ENCODE data around the gene RANBP3. TPM values are rescaled to one million over a fixed set of nuclear protein-coding genes. Genes with fewer than 3 reads are reported as not detected.

The RANBP3 gene
- total RNA-seq, 1 donor from 2014 or later = 92.1 TPM

- H3K27ac Mint-ChIP-seq (ENCODE audit: unreplicated experiment) = no peak overlapping the region
- TF ChIP-seq, protein P1, sequence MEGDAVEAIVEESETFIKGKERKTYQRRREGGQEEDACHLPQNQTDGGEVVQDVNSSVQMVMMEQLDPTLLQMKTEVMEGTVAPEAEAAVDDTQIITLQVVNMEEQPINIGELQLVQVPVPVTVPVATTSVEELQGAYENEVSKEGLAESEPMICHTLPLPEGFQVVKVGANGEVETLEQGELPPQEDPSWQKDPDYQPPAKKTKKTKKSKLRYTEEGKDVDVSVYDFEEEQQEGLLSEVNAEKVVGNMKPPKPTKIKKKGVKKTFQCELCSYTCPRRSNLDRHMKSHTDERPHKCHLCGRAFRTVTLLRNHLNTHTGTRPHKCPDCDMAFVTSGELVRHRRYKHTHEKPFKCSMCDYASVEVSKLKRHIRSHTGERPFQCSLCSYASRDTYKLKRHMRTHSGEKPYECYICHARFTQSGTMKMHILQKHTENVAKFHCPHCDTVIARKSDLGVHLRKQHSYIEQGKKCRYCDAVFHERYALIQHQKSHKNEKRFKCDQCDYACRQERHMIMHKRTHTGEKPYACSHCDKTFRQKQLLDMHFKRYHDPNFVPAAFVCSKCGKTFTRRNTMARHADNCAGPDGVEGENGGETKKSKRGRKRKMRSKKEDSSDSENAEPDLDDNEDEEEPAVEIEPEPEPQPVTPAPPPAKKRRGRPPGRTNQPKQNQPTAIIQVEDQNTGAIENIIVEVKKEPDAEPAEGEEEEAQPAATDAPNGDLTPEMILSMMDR (IDR thresholded peaks at IDR 0.05; ENCODE audit: partially characterized antibody, unreplicated experiment) = peak; percentile 24
- H3K27me3 Mint-ChIP-seq (ENCODE audit: unreplicated experiment) = peaks cover 3% of the 10 kb centered on the region
- no peak for DNase-seq
- H3K9me3 Mint-ChIP-seq (ENCODE audit: unreplicated experiment) = peaks cover 2% of the 10 kb centered on the region
- peaks cover 1% of the 10 kb centered on the region for H3K4me1 Mint-ChIP-seq (ENCODE audit: low read depth, unreplicated experiment)
- no peaks in the 10 kb centered on the region for H3K36me3 Mint-ChIP-seq (ENCODE audit: unreplicated experiment)
- H3K4me3 Mint-ChIP-seq (ENCODE audit: unreplicated experiment) = peak overlapping the region; percentile 9
Observed at GRCh38 chr19:6022570-6023064, 44.7 kb upstream of the RANBP3 start.

- peak; percentile 92 for DNase-seq
- TF ChIP-seq, protein P1 (IDR thresholded peaks at IDR 0.05; ENCODE audit: partially characterized antibody, unreplicated experiment) = peak; percentile 91
- Mint-ChIP-seq H3K36me3 (ENCODE audit: unreplicated experiment) (no peaks in the 10 kb centered on the region), H3K27me3 (ENCODE audit: unreplicated experiment) (peaks cover 3% of the 10 kb centered on the region), H3K4me3 (ENCODE audit: unreplicated experiment) (peak overlapping the region; percentile 7), H3K27ac (ENCODE audit: unreplicated experiment) (no peak overlapping the region), H3K4me1 (ENCODE audit: low read depth, unreplicated experiment) (peaks cover 1% of the 10 kb centered on the region), H3K9me3 (ENCODE audit: unreplicated experiment) (peaks cover 2% of the 10 kb centered on the region)
Observed at GRCh38 chr19:6021878-6022569, 44.1 kb upstream of the RANBP3 start.

DNA sequence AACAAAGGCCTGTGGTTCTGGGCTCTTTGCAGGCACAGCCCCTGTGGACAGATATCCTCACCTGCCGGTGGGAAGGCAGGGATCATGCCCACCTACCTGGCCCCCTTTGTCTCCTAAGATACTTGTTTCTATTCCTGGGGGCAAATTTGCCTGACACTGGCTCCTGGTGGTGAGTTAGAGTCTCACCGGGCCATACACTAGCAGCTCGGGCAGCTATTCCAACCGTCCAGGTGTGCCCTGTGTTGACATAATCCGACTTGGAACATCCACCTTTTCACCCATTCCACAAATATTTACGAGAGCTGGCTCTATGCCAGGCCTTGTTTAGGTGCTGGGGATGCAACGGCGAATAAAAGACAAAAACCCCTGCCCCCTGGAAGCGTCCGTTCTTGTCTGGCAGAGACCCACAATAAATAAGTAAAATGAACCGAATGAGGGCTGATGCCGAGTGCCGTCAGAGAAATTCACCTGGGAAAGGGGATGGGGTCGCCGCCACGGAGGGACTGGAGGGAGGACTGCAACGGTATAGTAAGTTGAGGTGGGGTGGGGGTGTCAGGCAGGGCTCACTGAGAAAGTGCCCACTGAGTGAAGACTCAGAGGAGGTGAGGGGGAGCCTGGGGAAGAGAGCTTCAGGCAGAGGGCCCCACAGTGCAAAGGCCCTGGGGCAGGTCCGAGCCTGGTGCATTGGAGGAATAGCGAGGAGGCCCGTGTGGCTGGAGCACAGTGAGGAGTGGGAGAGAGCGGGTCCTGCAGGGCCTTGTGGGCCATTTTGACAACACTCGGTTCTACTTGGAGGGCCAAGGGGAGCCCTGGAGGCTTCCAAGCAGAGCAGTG, 43.2 kb upstream of the RANBP3 start:
- Mint-ChIP-seq H3K36me3 (ENCODE audit: unreplicated experiment) (no peaks in the 10 kb centered on the region), H3K9me3 (ENCODE audit: unreplicated experiment) (peaks cover 2% of the 10 kb centered on the region), H3K4me3 (ENCODE audit: unreplicated experiment) (no peak overlapping the region), H3K4me1 (ENCODE audit: low read depth, unreplicated experiment) (peaks cover 1% of the 10 kb centered on the region), H3K27me3 (ENCODE audit: unreplicated experiment) (peaks cover 3% of the 10 kb centered on the region), H3K27ac (ENCODE audit: unreplicated experiment) (no peak overlapping the region)
- DNase-seq = no peak
- TF ChIP-seq, protein P1 (IDR thresholded peaks at IDR 0.05; ENCODE audit: partially characterized antibody, unreplicated experiment) = peak; percentile 9

GRCh38 chr19:6020166-6020882, 42.4 kb upstream of the RANBP3 start:
- Mint-ChIP-seq H3K27me3 (ENCODE audit: unreplicated experiment) (peaks cover 3% of the 10 kb centered on the region), H3K36me3 (ENCODE audit: unreplicated experiment) (no peaks in the 10 kb centered on the region), H3K4me3 (ENCODE audit: unreplicated experiment) (no peak overlapping the region), H3K9me3 (ENCODE audit: unreplicated experiment) (peaks cover 1% of the 10 kb centered on the region), H3K27ac (ENCODE audit: unreplicated experiment) (no peak overlapping the region), H3K4me1 (ENCODE audit: low read depth, unreplicated experiment) (peaks cover 1% of the 10 kb centered on the region)
- DNase-seq = no peak
- TF ChIP-seq, protein P1 (IDR thresholded peaks at IDR 0.05; ENCODE audit: partially characterized antibody, unreplicated experiment) = no peak

Measured in glutamatergic neuron (in vitro differentiated cells).